ENCODE data around the gene MSH5. TPM values are rescaled to one million over a fixed set of nuclear protein-coding genes. Genes with fewer than 3 reads are reported as not detected.

The MSH5 gene
- total RNA-seq, 1 experiment from 2014 or later = 22.4 TPM

- no peak overlapping the region for H4K8ac ChIP-seq (replicated peaks; ENCODE audit: insufficient read length, low read depth, low read length)
- H3K27me3 Mint-ChIP-seq (ENCODE audit: low read depth) = no peaks in the 10 kb centered on the region; the same call in 1 of the 2 replicates
- no peaks in the 10 kb centered on the region for H3K27me3 ChIP-seq (ENCODE audit: insufficient read depth, low read length)
- no peak overlapping the region for H2BK5ac ChIP-seq (ENCODE audit: insufficient read length, low read length)
- H3K14ac ChIP-seq (ENCODE audit: insufficient read depth, low read length) = no peak overlapping the region
- H3K23ac ChIP-seq (ENCODE audit: insufficient read length, low read depth, low read length) = no peak overlapping the region
- no peak overlapping the region; a peak in 1 of 7 replicates for H3K27ac Mint-ChIP-seq
- H3K4me1 Mint-ChIP-seq = peaks cover 3 to 8% of the 10 kb centered on the region in 2 experiments
- H3K79me2 ChIP-seq (ENCODE audit: insufficient read depth, low read length) = no peaks in the 10 kb centered on the region
- H3K36me3 Mint-ChIP-seq (ENCODE audit: insufficient read depth in 1 of 3, low read depth in 3 of 3) = peaks cover 13 to 41% (median 32%) of the 10 kb centered on the region in 3 experiments
- H3K23me2 ChIP-seq (ENCODE audit: insufficient read length, low read depth, low read length, poor library complexity, severe bottlenecking) = no peaks in the 10 kb centered on the region
- no peak overlapping the region for H2BK120ac ChIP-seq (ENCODE audit: low read depth, low read length, poor library complexity, severe bottlenecking)
- no peak for DNase-seq
- no peak overlapping the region for H3K27ac ChIP-seq (ENCODE audit: insufficient read length, low read depth, low read length)
- no CpG with 5 or more reads among the region's 2 CpGs for WGBS (ENCODE audit: extremely low coverage, insufficient read length, low lambda C conversion rate)
- H3K4me2 ChIP-seq (ENCODE audit: insufficient read depth, insufficient read length, low read length) = no peak overlapping the region
- no peak overlapping the region for H2AFZ ChIP-seq (ENCODE audit: low read length)
- H3K18ac ChIP-seq (ENCODE audit: insufficient read length, low read depth, low read length) = no peak overlapping the region
- no peak overlapping the region for H2BK20ac ChIP-seq (ENCODE audit: low read depth, low read length, poor library complexity, severe bottlenecking)
- H2BK15ac ChIP-seq (ENCODE audit: low read depth, low read length) = no peak overlapping the region
- no peak overlapping the region for H3T11ph ChIP-seq (ENCODE audit: low read length)
- H3K4ac ChIP-seq (ENCODE audit: low read depth, low read length) = no peak overlapping the region
- no peaks in the 10 kb centered on the region for H3K9me3 ChIP-seq (ENCODE audit: control insufficient read depth, low read depth, low read length)
- no peaks in the 10 kb centered on the region for H3K4me1 ChIP-seq (ENCODE audit: insufficient read depth, low read length)
- no peaks in the 10 kb centered on the region for H3K9me3 Mint-ChIP-seq
- H2AK5ac ChIP-seq (ENCODE audit: insufficient read length, low read length) = no peak overlapping the region
- no peak overlapping the region for H3K56ac ChIP-seq (ENCODE audit: insufficient read length, low read depth, low read length)
- H3K79me1 ChIP-seq (ENCODE audit: insufficient read depth, low read depth, low read length, poor library complexity, severe bottlenecking) = no peaks in the 10 kb centered on the region
- no peak overlapping the region for H4K91ac ChIP-seq (ENCODE audit: insufficient read length, low read depth, low read length)
- H3K9ac ChIP-seq (ENCODE audit: extremely low read depth, insufficient read length, low read length) = no peak overlapping the region
- no peaks in the 10 kb centered on the region for H4K20me1 ChIP-seq (ENCODE audit: control insufficient read depth, insufficient read depth, insufficient read length)
- no peak for TF ChIP-seq CTCF (conservative IDR thresholded peaks at IDR 0.05)
- H3K4me3 Mint-ChIP-seq = no peak overlapping the region
- H2BK12ac ChIP-seq (ENCODE audit: insufficient read length, low read depth, low read length) = no peak overlapping the region
- no peak overlapping the region for H4K5ac ChIP-seq (ENCODE audit: insufficient read length, low read depth, low read length)
Measured at GRCh38 chr6:31758281-31758680, 18.5 kb downstream of the MSH5 start.
